ENCODE data around the gene CLHC1.
"Not testable (repeated sequence)": the region's sequence is repeated elsewhere in the genome, so short reads cannot be mapped to it uniquely, and the experiment has no call there.

DNA sequence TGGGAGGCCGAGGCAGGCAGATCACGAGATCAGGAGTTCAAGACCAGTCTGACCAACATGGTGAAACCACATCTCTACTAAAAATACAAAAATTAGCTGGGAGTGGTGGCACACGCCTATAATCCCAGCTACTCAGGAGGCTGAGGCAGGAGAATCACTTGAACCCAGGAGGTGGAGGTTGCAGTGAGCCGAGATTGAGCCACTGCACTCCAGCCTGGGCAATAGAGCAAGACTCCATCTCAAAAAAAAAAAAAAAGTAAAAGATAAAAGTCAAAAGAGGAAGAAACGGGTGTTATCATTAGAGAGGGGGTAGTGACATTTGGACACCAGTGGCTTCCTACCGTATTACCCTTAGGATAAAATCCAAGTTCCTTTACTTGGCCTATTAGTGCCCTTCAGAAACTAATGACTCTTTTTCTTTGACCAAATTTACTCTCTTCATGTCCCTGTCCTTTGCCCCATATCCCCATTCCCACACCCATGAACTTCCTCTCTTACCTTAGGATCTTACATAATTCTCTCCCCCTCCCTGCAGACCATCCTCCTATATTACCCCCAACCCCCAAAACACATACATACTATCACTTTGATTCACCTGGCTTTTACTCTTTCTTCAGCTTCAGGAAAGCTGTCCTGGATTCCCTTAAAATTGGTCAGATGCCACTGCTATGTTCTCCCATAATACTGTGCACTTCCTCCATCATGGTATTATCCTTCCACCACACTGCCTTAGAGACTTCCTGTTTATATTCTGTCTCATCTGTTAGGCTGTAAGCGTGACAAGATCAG is 4.5 kb downstream of the CLHC1 start:
- TF ChIP-seq, protein P1, sequence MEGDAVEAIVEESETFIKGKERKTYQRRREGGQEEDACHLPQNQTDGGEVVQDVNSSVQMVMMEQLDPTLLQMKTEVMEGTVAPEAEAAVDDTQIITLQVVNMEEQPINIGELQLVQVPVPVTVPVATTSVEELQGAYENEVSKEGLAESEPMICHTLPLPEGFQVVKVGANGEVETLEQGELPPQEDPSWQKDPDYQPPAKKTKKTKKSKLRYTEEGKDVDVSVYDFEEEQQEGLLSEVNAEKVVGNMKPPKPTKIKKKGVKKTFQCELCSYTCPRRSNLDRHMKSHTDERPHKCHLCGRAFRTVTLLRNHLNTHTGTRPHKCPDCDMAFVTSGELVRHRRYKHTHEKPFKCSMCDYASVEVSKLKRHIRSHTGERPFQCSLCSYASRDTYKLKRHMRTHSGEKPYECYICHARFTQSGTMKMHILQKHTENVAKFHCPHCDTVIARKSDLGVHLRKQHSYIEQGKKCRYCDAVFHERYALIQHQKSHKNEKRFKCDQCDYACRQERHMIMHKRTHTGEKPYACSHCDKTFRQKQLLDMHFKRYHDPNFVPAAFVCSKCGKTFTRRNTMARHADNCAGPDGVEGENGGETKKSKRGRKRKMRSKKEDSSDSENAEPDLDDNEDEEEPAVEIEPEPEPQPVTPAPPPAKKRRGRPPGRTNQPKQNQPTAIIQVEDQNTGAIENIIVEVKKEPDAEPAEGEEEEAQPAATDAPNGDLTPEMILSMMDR (IDR thresholded peaks at IDR 0.05), result not testable (repeated sequence)
- not testable (repeated sequence) for TF ChIP-seq EZH2 (IDR thresholded peaks at IDR 0.05; ENCODE audit: borderline replicate concordance, insufficient read depth, low read depth, low read length, poor library complexity, severe bottlenecking)

Measured in B cell (primary cell).